HUDEP-2 (cell line): Measurements from ENCODE around the gene LAMA5.

Experiments
- DNase-seq, 76 experiments: peaks; one replicate each; lab custom pipeline; 2025; ENCODE audit not compliant: unreplicated experiment in 76 of 76; lab: John Stamatoyannopoulos, UW

Gene LAMA5

DNA sequence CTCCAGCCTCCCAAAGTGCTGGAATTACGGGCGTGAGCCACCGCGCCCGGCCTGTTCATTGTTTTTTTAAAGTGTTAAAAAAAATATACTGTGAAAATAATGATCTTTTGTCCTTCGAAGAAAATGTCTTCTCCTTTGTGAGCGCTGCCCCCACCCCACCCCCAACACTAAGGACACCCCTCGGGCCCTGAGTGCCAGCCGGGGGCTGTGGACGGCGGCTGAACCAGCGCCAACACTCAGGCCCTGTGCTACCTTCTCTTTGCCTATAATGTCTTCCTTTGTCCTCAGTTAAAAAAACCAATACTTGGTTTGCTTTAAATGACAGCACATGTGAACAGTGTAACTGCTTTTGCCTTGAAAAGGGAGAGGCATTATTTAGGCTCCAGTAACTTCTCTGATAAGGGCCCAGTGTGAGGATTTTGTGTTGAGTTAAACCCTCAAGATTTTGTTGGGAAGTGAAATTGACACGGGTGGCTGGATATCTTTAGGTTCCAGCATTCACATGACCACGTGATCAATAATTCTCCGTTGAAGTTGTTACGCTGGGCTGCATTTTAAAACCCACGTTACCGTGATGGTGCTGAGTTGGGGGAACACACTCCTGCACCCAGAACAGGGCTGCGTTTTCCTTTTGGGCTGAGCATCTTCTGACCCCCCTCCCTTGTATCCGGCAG, 73.9 kb downstream of the LAMA5 start:
- no peak for DNase-seq

DNA sequence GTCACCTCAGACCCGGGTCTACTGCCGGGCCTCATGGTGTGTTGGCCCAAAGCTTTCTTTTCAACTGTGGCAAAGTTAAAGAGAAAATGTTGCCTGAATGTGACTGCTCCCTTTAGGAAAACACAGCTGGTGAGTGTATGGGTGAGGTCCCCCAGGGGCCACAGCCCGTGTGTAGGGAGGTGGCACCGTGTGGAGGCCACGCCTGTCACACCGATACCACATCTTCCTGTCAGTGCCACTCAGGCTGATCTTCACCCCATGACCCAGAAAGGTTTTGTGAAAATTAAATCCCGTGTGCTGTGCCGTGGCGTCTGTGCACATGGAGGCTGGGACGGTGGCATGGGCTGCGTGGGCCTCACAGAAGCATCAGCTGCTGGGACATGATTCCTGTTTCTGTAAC, 75.0 kb downstream of the LAMA5 start:
- DNase-seq = no peak

DNA sequence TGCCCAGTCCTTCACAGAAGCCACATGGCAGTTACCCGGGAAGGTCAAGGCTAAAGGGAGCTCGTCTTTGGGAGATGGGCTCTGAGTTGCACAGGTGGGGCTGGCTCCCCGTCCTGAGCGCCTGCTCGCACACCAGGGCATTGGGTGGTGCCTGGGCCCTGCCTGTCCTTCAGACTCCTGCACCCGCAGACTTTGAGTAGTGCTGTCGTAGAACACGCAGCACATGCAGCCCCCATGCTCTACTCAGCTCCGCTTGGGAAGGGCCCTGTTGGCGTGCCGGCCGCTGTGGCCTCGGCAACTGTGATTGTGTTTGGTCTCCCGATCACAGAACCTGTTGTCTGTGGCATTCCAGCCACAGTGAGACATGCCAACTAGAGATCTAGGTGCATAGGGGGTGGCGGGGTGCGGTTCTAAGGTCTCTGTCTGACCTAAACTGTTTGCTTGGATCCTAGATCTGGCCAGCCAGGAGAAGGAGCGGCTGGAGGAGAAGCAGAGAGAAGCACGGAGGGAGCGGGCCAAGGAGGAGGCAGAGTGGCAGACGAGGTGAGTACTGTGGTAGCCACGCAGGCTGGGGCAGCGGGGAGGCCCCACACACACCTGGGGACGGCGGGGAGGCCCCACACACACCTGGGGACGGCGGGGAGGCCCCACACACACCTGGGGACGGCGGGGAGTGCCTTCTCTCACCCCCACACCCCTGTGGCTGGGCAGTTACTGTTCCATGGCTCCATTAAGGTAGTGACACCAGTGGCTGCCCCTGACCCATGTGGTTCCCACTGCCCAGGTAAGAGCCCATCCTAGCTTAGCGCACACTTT, 75.7 kb downstream of the LAMA5 start:
- no peak for DNase-seq

DNA sequence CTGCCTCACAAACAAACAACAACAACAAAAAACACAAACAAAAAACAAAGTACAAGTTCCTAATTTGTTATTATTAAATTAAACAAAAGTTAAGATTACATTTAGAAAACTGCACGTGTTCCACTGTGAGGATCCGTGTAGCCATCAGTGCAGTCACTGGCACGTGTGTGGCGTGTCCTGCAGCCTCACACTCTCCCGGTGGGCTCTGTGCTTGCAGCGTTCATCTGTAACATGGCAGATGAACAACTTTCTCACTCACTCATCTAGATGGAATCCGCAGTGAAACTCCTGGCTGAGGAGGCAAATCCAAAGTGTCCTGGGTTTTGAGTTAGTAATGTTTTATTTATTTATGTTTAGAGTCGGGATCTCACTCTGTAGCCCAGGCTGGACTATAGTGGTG, 77.2 kb downstream of the LAMA5 start:
- DNase-seq = no peak

DNA sequence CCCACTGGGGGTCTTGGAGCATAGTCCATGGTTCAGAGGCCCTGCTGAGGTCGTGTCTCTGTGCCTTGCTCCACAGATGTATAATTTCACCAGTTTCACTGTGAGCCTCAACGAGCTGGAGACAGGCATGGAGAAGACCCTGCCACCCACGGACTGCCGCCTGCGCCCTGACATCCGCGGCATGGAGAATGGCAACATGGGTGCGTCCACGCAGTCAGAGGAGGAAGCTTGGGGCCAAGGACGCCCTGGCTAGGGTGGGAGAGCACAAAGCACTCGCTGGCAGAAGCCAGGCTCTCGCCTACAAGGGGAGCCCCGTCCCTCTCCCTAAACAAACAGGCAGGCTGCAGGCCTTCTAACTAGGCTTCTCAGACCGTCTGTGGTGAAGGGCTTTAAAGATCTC, 78.0 kb downstream of the LAMA5 start:
- DNase-seq = no peak

DNA sequence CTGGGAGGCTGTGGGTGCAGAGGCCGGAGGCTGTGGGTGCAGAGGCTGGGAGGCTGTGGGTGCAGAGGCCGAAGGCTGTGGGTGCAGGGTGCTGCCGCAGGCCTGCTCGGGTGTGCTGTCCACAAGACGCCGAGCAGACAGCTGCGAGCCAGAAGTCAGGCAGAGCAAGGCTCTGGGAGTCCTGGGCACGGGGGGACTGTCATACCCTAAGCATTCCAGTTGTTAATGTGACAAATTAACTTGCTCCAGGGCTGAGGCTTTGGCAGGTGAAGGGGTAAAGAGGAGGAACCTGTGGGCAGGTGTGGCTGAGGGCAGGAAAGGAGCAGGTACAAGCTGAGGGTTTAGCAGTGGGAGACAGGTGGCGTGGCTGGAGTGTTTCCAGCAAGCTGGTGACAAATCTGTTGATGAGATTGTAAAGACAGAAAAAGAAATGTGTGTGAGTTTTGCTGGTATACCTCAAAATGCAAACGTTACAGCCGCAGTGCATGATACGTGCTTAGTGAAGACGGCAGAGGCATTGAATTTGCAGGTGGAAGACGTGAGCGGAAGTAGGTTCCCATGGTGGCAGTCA, 78.5 kb downstream of the LAMA5 start:
- no peak for DNase-seq

DNA sequence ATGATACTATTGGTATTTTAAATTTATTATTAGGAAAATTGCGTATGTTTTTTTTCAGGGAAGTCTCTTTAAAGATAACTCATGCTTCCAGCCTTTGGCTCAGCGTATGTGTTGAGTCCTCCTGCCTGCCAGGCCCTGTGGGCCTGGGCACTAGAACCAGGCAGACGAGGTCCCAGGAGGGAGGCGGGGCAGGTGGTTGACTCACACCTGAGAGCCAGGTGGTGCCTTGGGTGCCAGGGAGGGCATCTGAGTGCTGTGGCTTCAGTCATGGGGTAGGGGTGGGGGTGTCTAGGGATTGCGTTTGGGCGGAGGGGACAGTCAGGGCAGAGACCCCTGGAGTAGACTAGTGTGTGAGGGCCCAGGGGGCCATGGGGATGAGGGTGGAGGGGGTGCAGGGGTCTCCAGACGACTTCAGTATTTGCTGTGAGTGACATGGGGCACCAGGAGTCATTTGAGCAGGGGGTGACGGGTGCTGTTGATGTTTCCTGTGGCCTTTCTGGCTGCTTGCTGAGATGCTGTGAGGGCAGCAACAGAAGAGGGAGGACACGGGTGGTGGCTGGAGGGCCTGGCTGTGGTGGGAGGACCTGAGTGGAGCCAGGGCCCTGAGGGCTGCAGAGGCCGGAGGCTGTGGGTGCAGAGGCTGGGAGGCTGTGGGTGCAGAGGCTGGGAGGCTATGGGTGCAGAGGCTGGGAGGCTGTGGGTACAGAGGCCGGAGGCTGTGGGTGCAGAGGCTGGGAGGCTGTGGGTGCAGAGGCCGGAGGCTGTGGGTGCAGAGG, 79.2 kb downstream of the LAMA5 start:
- no peak for DNase-seq

DNA sequence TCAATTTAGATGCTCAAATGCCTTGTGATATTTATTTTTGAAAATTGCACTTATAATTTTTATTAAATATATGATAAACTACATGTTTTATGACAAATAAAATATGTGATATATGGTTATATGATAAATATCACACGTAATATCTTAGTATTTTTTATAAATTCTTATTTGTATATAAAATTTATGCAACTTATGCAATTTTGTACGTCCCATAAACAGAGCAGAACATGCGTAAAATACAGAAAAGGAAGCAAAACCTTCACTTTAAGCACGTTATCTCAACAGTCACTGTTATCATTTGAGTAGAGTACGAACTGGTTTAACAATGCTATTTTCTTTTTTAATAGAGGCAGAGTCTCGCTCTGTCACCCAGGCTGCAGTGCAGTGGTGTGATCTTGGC, 80.0 kb downstream of the LAMA5 start:
- no peak for DNase-seq

DNA sequence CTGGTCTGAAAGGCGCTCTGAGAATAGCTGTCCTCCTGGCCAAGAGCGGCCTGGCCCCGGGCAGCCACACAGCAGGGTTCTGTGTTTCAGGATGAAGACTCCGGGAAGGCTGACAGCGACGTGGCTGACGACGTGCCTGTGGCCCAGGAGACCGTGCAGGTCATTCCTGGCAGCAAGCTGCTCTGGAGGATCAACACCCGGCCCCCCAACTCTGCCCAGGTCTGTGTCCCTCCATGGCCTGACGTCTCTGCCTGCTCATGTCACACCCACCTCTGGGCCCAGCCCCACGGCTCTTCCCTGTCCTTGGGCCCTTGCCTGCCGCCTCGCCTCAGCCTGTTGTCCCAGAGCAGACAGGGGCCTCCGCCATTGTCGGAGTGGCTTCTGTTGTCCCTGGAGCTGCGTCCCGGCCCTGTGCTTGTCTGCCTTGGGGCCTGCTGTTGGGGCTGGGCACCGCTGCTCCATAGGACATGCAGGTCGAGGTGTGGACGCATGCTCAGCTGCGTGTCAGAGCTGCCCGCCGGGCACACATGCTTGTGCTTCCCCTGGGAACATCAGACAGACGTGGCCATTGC, 80.5 kb downstream of the LAMA5 start:
- DNase-seq = no peak

DNA sequence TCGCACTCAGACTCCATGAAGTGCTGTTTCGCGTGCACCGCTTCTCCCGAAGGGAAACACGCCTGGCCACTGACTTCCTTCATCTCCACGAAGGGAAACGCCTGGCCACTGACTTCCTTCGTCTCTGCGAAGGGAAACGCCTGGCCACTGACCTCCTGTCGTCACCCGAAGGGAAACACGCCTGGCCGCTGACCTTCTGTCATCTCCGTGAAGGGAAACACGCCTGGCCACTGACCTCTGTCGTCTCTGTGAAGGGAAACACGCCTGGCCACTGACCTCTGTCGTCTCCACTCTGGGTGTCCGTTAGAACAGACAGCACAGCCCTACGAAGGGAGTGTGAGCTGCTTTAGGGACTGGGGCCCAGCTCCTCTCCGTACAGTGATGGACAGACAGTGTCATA, 81.4 kb downstream of the LAMA5 start:
- DNase-seq = no peak

DNA sequence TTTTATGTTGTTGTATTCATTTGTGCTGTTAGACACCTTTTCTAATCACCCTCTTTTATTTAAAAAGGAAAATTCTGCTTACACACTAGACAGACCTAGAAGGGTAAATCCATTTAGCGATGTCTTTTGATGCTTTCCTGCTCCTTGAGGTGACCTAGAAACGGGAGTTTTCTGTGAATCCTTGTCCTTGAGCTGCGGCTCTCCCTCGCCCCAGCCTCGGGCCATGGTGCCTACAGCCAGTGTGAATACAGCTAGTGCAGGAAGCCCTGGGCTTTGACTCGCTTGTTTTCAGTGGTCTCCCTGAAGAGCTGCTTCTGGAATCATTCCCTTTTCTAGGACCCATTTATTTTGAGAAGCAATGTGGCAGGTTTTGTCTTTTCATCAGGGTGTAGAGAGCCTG, 82.0 kb downstream of the LAMA5 start:
- no peak for DNase-seq

DNA sequence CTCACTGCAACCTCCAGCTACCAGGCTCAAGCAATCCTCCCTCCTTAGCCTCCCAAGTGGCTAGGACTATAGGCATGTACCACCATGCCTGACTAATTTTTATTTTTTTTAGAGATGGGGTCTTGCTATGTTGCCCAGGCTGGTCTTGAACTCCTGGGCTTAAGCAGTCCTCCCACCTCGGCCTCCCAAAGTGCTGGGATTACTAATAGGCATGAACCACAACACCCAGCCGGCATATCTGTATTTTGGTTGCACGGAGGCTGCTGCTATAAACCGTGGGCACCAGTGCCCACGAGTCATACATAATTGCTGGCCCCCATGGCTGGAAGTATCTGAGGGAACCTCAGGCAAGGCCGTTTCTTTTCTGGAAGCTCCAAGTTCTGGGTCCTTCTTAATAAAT, 82.7 kb downstream of the LAMA5 start:
- DNase-seq = no peak

DNA sequence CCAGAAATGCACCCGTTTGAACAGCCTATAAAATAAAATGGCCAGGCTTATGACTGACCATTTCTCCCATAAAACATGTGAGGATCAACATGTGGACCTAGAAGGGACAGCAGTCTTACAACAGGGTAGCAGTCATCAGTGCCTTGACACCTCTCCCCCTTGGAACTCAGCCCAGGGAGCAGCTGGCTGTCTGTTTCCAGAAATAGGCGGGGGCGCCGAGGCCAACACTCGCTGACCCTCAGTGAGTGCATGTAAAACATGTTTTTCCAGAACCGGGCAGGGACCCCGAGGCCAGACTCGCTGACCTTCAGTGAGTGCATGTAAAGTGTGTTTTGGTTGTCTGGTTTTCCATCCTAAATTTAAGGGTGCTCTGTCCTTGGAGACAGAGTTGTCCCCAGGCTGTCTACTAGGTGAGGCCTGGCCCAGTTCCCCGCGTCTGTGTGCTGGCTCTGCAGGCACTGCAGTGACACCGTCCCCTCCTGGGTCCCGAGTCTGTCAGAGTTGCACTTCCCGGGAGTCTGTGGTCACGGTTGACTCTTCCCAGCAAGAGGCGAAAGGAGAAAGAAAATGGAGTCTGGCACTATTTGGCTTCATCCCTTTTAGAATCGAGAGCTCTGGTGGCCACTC, 84.1 kb downstream of the LAMA5 start:
- no peak for DNase-seq

DNA sequence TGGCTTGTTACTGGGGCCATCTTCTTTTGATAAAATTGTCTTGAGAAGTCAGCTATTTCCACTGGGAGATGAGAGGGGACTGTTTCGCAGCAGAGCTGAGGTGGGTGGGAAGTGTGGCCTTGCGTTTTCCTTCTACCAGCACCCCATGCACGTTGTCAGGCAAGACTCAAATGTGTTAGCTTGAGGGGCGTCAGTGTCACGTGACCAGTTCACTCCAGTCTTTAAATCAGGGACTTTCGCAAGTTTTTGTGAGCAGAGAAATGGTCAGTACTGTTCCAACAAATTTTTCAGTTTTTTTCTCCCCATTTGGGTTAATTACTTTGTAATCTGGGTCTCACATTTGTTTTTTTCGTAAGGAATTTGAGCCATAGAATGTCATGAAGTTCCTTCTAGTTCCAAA, 85.0 kb downstream of the LAMA5 start:
- DNase-seq = no peak

DNA sequence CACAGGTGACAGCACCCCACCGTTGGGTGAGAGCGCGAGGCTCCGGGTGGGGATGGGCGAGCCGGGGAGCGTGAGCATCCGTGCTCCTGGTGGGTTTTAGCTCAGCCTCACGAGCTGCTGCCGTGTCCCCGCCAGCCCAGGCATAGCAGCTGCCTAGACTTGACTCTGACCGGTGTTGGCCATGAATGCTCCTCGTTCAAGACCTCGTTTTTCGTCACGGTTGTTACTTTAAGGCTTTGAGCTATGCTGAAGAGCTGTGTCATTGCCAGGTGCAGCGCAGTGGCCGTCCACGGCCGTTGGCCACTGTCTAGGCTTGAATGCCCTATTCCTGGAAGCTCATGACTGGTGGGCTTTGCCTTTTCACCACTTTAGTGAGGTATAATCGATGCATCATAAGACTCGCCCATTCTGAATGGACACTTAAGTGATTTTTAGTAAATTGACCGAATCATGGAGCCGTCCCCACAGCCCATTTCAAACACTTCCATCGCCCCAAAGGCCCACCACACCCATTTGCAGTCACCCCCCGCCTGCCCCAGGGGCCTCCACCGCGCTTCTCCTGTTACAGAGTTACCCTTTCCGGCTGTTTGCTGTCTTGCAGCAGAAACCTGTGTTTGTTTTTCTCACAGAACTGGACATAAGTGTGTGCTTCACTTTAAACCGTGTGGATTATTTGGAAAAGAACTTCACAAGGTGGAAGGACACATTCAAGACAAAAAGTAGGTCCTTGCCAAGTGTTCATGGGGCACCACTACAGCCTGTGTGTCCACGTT, 85.8 kb downstream of the LAMA5 start:
- no peak for DNase-seq

DNA sequence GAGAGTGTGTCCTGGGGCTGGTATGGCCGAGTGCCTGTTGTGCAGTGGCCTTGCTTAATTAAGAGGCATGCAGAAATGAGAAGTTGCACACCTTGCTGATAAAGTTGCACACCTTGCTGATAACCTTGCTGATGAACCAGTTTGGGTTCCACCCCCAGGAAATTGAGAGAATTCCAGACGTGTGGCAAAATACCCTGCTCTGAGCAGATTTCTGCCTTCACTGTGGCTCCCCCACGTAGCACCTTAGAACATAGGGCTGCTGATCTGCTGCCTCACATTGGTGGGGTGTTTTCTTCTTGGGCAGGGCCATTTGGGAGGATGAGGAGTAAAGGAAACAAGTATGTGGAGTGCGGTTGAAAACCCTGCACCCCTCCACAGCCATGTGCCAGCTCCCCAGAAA, 86.8 kb downstream of the LAMA5 start:
- DNase-seq = no peak

DNA sequence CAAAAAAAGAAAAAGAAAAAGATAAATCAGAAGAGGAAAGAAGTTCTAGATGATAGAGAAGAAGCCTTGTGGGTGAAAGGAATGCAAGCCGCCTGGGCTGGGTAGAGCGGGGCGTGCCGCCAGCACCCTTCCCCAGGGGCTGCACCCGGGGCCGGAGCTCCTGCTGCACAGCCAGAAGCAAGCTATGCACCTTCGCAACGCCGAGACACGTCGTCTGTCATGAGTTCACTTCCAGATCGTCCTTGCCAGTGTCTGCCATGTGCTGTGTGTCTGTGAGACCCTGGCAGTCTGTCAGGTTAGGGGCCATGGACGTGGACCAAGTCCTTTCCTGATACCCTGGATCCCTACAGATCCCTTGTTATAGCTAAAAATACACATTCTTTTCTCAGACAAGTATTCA, 89.9 kb downstream of the LAMA5 start:
- DNase-seq = no peak

DNA sequence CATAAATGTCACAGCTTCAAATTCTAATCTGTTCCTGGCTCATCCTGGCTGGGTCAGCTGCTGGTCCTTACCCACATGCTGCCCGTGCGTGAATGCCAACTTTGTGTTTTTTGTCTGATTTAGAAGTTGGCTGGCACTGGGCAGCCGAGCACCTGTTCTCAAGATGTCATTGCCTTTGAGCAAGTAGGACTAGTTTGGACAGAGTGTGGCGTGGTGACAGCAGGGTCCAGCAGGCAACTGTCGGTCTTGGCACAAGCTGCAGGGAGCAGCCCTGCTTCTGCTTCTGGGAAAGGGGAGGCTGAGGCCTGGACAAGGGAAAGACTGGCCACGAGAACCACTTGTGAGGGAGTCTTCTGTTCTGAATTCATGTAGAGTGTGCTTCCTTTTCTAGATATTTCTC, 90.7 kb downstream of the LAMA5 start:
- DNase-seq = no peak

DNA sequence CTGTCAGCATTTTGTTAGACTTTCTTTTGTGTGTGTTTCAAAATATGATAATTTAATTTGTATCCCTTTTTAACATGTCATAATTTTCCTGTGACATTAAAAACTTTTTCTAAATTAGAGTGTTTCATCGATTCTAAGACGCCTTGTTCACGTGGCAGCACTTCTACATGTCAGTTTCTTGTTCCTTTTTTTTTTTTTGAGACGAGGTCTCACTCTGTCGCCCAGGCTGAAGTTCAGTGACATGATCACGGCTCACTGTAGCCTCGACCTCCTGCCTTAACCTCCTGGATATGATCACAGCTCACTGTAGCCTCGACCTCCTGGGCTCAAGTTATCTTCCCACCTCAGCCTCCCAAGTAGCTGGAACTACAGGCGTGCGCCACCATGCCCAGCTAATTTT, 91.9 kb downstream of the LAMA5 start:
- DNase-seq = no peak
